ENCODE results near the gene AQP1. TPM values are rescaled to one million over a fixed set of nuclear protein-coding genes. Genes with fewer than 3 reads are reported as not detected.

Gene AQP1
- total RNA-seq, 2 experiments from 2014 or later = not detected

DNA sequence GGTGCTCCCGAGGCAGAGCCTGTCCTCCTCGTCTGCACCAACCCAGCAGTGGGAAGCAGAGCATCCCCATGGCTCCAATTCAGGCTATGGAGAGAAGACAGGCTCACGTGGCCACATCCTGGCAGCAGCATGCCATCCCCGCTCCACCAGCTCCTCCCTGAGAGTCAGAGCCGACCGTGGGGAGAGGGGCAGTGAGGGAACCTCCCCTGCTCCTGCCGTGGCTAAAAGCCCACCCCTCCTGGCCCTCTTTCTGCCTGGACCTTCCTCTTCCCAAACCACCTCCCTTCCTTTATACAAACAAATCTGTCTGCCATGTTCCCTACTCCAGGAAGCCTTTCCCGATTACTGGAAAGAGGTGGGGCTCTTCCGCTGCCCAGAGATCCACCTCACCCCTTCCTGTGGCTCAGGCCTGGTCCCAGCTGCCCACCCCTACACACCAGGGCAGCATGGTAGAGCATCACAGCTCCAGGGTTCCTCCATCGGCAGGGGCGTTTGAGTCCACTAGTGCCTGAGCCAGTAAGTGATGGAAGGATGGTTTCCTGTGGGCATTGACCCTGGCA, 10.8 kb upstream of the AQP1 start:
- H3K79me2 ChIP-seq (ENCODE audit: insufficient read depth, low read depth, low read length) = no peaks in the 10 kb centered on the region
- no peaks in the 10 kb centered on the region for H3K9me2 ChIP-seq (ENCODE audit: insufficient read depth, low read length)
- no peaks in the 10 kb centered on the region for H4K20me1 ChIP-seq (ENCODE audit: insufficient read depth, low read length)
- no peaks in the 10 kb centered on the region for H3K4me1 ChIP-seq (ENCODE audit: insufficient read depth, low read length, poor library complexity, severe bottlenecking)
- ChIA-PET CTCF (ENCODE audit: unreplicated experiment) (no interaction called here), POLR2A (no interaction called here)
- DNase-seq (ENCODE audit: low spot score) = no peak
- H3K9me3 ChIP-seq (ENCODE audit: low read length) = no peaks in the 10 kb centered on the region
- intact Hi-C loops (cut with micrococcal nuclease; ENCODE audit: unreplicated experiment) = no loop called here
- no peak overlapping the region for H3K27ac ChIP-seq (ENCODE audit: low read depth, low read length, poor library complexity, severe bottlenecking)
- H3K4me2 ChIP-seq (ENCODE audit: low read length) = no peak overlapping the region
- no peaks in the 10 kb centered on the region for H3K36me3 ChIP-seq (ENCODE audit: insufficient read depth, low read length)
- no peak overlapping the region for H3K4me3 ChIP-seq (ENCODE audit: low read depth, low read length, poor library complexity, severe bottlenecking)
- no TSS peak for BruUV-seq (replicated peaks)
- H2AFZ ChIP-seq (ENCODE audit: low read length) = no peak overlapping the region
- TF ChIP-seq, protein P1, sequence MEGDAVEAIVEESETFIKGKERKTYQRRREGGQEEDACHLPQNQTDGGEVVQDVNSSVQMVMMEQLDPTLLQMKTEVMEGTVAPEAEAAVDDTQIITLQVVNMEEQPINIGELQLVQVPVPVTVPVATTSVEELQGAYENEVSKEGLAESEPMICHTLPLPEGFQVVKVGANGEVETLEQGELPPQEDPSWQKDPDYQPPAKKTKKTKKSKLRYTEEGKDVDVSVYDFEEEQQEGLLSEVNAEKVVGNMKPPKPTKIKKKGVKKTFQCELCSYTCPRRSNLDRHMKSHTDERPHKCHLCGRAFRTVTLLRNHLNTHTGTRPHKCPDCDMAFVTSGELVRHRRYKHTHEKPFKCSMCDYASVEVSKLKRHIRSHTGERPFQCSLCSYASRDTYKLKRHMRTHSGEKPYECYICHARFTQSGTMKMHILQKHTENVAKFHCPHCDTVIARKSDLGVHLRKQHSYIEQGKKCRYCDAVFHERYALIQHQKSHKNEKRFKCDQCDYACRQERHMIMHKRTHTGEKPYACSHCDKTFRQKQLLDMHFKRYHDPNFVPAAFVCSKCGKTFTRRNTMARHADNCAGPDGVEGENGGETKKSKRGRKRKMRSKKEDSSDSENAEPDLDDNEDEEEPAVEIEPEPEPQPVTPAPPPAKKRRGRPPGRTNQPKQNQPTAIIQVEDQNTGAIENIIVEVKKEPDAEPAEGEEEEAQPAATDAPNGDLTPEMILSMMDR (conservative IDR thresholded peaks at IDR 0.05; ENCODE audit: low read length) = no peak
- TF ChIP-seq EZH2phosphoT487 (IDR thresholded peaks at IDR 0.05; ENCODE audit: borderline replicate concordance, low read depth, low read length) = no peak

DNA sequence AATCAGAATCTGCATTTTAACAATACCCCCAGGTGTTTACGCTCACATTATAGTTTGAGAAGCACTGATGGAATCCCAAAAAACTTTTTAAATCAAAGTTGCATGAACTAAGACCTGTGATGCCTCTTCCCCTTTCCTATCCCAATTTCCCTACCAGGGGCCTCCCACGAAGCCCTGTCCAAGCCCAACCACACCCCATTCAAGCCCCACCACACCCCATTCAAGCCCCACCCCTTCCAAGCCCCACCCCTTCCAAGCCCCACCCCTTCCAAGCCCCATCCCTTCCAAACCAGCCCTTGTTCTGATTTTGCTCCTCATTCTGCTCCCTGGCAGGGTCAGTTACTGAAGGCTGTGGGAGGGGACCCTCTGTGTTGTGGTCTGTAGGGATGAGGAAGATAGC, 9.8 kb upstream of the AQP1 start:
- Histone ChIP-seq H2AFZ (ENCODE audit: low read length) (no peak overlapping the region), H3K4me3 (ENCODE audit: low read depth, low read length, poor library complexity, severe bottlenecking) (no peak overlapping the region), H3K36me3 (ENCODE audit: insufficient read depth, low read length) (no peaks in the 10 kb centered on the region), H3K9me3 (ENCODE audit: low read length) (no peaks in the 10 kb centered on the region), H3K4me2 (ENCODE audit: low read length) (no peak overlapping the region), H3K79me2 (ENCODE audit: insufficient read depth, low read depth, low read length) (no peaks in the 10 kb centered on the region), H3K4me1 (ENCODE audit: insufficient read depth, low read length, poor library complexity, severe bottlenecking) (no peaks in the 10 kb centered on the region), H3K27ac (ENCODE audit: low read depth, low read length, poor library complexity, severe bottlenecking) (no peak overlapping the region), H4K20me1 (ENCODE audit: insufficient read depth, low read length) (no peaks in the 10 kb centered on the region), H3K9me2 (ENCODE audit: insufficient read depth, low read length) (no peaks in the 10 kb centered on the region)
- ChIA-PET POLR2A (interaction anchor here (0.6 kb wide), 1 partner anchor 1829 kb away, joined by 7 read pairs; no protein-coding TSS in a partner anchor), CTCF (ENCODE audit: unreplicated experiment) (interaction anchor here (0.5 kb wide), 1 partner anchor 143 kb away, joined by 3 read pairs; no protein-coding TSS in a partner anchor)
- intact Hi-C loops (cut with micrococcal nuclease; ENCODE audit: unreplicated experiment) = no loop called here
- no peak for TF ChIP-seq EZH2phosphoT487 (IDR thresholded peaks at IDR 0.05; ENCODE audit: borderline replicate concordance, low read depth, low read length)
- TF ChIP-seq, protein P1 (conservative IDR thresholded peaks at IDR 0.05; ENCODE audit: low read length) = no peak
- DNase-seq (ENCODE audit: low spot score) = no peak
- BruUV-seq (replicated peaks) = no TSS peak

DNA sequence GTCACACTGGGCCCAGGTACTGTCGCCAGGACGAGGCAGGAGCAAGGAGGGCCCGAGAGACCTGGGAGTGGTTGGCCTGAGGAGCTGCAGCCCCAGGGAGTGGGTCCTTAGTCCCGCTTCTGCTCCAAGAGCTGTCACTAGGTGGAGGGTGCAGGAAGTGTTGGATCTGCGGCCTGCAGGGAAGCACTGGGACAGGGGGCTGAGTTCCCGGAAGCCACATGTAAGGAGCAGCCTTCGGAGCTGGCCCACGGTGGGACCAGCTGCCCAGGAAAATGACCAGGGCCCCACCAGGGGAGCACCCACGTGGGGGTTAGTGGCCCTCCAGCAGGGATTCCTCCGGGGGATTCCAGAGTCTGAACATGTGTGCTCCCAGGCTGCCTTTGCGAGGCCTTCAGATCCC, 9.2 kb upstream of the AQP1 start:
- H4K20me1 ChIP-seq (ENCODE audit: insufficient read depth, low read length) = no peaks in the 10 kb centered on the region
- no peaks in the 10 kb centered on the region for H3K4me1 ChIP-seq (ENCODE audit: insufficient read depth, low read length, poor library complexity, severe bottlenecking)
- ChIA-PET POLR2A (interaction anchor here (0.6 kb wide), 1 partner anchor 1830 kb away, joined by 7 read pairs; no protein-coding TSS in a partner anchor), CTCF (ENCODE audit: unreplicated experiment) (interaction anchor here (0.5 kb wide), 1 partner anchor 143 kb away, joined by 3 read pairs; no protein-coding TSS in a partner anchor)
- H3K4me3 ChIP-seq (ENCODE audit: low read depth, low read length, poor library complexity, severe bottlenecking) = no peak overlapping the region
- no peak overlapping the region for H2AFZ ChIP-seq (ENCODE audit: low read length)
- H3K4me2 ChIP-seq (ENCODE audit: low read length) = no peak overlapping the region
- H3K27ac ChIP-seq (ENCODE audit: low read depth, low read length, poor library complexity, severe bottlenecking) = no peak overlapping the region
- no TSS peak for BruUV-seq (replicated peaks)
- H3K36me3 ChIP-seq (ENCODE audit: insufficient read depth, low read length) = no peaks in the 10 kb centered on the region
- DNase-seq (ENCODE audit: low spot score) = no peak
- H3K9me3 ChIP-seq (ENCODE audit: low read length) = no peaks in the 10 kb centered on the region
- no peaks in the 10 kb centered on the region for H3K9me2 ChIP-seq (ENCODE audit: insufficient read depth, low read length)
- intact Hi-C loops (cut with micrococcal nuclease; ENCODE audit: unreplicated experiment) = no loop called here
- H3K79me2 ChIP-seq (ENCODE audit: insufficient read depth, low read depth, low read length) = no peaks in the 10 kb centered on the region
- TF ChIP-seq EZH2phosphoT487 (IDR thresholded peaks at IDR 0.05; ENCODE audit: borderline replicate concordance, low read depth, low read length) = no peak
- TF ChIP-seq, protein P1 (conservative IDR thresholded peaks at IDR 0.05; ENCODE audit: low read length) = no peak

Data from OCI-LY7 (cell line).